Osteocyte (in vitro differentiated cells): ENCODE measurements around the gene C21orf91. TPM values are rescaled to one million over a fixed set of nuclear protein-coding genes. Genes with fewer than 3 reads are reported as not detected.

Experiments used
- DNase-seq: peaks from one replicate; pipeline ENCODE4 v3.0.0; 2021; ENCODE audit warnings: mixed read lengths; ENCODE audit not compliant: unreplicated experiment; ENCODE audit errors: extremely low spot score
- H3K27ac Mint-ChIP-seq: one replicate; pipeline ENCODE4 v1.8.0; 2021; ENCODE audit warnings: mild to moderate bottlenecking, mixed read lengths; ENCODE audit not compliant: unreplicated experiment
- H3K27me3 Mint-ChIP-seq: one replicate; pipeline ENCODE4 v1.8.0; 2021; ENCODE audit warnings: mixed read lengths; ENCODE audit not compliant: unreplicated experiment
- H3K36me3 Mint-ChIP-seq: one replicate; pipeline ENCODE4 v1.8.0; 2021; ENCODE audit warnings: mixed read lengths; ENCODE audit not compliant: unreplicated experiment
- H3K4me1 Mint-ChIP-seq: one replicate; pipeline ENCODE4 v1.8.0; 2021; ENCODE audit warnings: mixed read lengths; ENCODE audit not compliant: unreplicated experiment
- H3K4me3 Mint-ChIP-seq: one replicate; pipeline ENCODE4 v1.8.0; 2021; ENCODE audit warnings: mild to moderate bottlenecking, moderate library complexity, mixed read lengths; ENCODE audit not compliant: unreplicated experiment
- H3K9me3 Mint-ChIP-seq: one replicate; pipeline ENCODE4 v1.8.0; 2021; ENCODE audit warnings: mixed read lengths; ENCODE audit not compliant: unreplicated experiment
- total RNA-seq: library from RNA; stranded (reverse); gene quantifications from 2 replicates; pipeline ENCODE4 v1.2.1, GENCODE V29; 2021
- TF ChIP-seq, protein P1 (sequence below): fragments of 200-600 bp; sonication (generic); IDR thresholded peaks from 2 replicates; pipeline ENCODE4 v1.5.0; 2021; ENCODE audit warnings: antibody characterized with exemption, mild to moderate bottlenecking, moderate library complexity

The C21orf91 gene
- total RNA-seq, 1 donor from 2014 or later: 13.0 TPM

GRCh38 chr21:17813353-17813752, 5.8 kb downstream of the C21orf91 start:
- TF ChIP-seq, protein P1, sequence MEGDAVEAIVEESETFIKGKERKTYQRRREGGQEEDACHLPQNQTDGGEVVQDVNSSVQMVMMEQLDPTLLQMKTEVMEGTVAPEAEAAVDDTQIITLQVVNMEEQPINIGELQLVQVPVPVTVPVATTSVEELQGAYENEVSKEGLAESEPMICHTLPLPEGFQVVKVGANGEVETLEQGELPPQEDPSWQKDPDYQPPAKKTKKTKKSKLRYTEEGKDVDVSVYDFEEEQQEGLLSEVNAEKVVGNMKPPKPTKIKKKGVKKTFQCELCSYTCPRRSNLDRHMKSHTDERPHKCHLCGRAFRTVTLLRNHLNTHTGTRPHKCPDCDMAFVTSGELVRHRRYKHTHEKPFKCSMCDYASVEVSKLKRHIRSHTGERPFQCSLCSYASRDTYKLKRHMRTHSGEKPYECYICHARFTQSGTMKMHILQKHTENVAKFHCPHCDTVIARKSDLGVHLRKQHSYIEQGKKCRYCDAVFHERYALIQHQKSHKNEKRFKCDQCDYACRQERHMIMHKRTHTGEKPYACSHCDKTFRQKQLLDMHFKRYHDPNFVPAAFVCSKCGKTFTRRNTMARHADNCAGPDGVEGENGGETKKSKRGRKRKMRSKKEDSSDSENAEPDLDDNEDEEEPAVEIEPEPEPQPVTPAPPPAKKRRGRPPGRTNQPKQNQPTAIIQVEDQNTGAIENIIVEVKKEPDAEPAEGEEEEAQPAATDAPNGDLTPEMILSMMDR: no peak
- Mint-ChIP-seq H3K4me1 (peaks cover 10% of the 10 kb centered on the region), H3K27ac (no peak overlapping the region), H3K36me3 (peaks cover 47% of the 10 kb centered on the region), H3K27me3 (no peaks in the 10 kb centered on the region), H3K9me3 (peaks cover 9% of the 10 kb centered on the region), H3K4me3 (no peak overlapping the region)
- DNase-seq: no peak

DNA sequence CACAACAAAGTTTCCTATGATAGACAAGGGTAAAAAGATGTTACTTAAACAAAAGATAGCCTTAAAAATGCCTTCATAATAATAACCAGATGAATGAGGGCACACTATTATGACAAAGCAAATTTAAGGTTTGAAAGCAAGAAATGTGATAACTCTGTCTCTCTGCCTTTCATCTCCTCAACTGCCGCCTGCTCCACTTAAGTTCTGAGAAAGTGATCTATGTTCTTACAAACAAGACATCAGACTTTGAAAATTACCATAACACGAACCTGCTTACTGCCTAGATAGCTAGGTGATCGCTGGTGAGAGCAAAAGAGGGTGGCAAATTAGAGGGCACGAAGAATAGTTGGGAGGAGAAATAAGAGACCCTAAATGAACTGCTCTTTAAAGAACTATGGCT, 13.2 kb downstream of the C21orf91 start:
- Mint-ChIP-seq H3K36me3 (peaks cover 33% of the 10 kb centered on the region), H3K9me3 (peaks cover 9% of the 10 kb centered on the region), H3K27ac (no peak overlapping the region), H3K4me1 (no peaks in the 10 kb centered on the region), H3K27me3 (no peaks in the 10 kb centered on the region), H3K4me3 (no peak overlapping the region)
- no peak for DNase-seq
- TF ChIP-seq, protein P1: no peak

DNA sequence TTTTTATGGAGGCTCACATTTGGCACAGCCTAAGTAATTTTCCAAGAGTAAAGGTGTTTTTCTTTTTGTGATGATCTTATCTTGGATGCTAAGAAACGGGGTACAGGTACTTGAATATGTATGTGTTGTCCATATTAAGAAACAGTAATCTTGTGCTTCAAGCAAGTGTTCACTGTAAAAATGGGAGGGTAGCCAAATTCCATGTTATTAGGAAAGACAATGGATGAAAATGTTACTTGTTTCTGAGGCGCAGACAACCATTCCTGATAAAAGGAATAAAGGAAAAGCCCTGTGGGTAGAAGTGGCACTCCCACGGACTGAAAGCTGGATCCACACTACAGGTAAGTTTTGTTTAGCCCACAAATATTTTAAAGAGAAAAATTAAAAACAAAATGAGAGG, 15.6 kb downstream of the C21orf91 start:
- H3K27ac Mint-ChIP-seq: no peak overlapping the region
- H3K9me3 Mint-ChIP-seq: peaks cover under 1% of the 10 kb centered on the region
- no peaks in the 10 kb centered on the region for H3K4me1 Mint-ChIP-seq
- TF ChIP-seq, protein P1: no peak
- H3K36me3 Mint-ChIP-seq: peaks cover 16% of the 10 kb centered on the region
- H3K27me3 Mint-ChIP-seq: no peaks in the 10 kb centered on the region
- no peak for DNase-seq
- no peak overlapping the region for H3K4me3 Mint-ChIP-seq

DNA sequence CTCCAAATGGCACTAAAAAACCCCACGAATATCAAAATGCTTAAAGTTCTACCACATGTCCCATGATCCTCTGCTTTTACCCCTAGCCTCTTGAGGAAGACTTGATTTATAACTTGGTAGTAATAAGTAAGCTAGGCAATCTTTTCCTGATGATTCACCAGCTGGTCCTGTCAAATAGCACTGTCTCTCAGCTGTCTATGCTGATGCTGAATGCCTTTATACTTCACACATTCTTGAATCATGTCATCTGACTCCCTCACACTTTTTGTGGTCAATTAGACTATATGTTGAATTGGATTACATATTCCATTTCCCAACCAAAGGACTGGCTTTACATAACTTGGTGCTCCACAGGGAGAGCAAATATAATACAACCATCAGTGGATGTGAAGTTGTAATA, 16.6 kb downstream of the C21orf91 start:
- H3K36me3 Mint-ChIP-seq: peaks cover 9% of the 10 kb centered on the region
- TF ChIP-seq, protein P1: no peak
- H3K4me1 Mint-ChIP-seq: no peaks in the 10 kb centered on the region
- DNase-seq: no peak
- no peak overlapping the region for H3K27ac Mint-ChIP-seq
- H3K4me3 Mint-ChIP-seq: no peak overlapping the region
- H3K9me3 Mint-ChIP-seq: no peaks in the 10 kb centered on the region
- H3K27me3 Mint-ChIP-seq: no peaks in the 10 kb centered on the region

DNA sequence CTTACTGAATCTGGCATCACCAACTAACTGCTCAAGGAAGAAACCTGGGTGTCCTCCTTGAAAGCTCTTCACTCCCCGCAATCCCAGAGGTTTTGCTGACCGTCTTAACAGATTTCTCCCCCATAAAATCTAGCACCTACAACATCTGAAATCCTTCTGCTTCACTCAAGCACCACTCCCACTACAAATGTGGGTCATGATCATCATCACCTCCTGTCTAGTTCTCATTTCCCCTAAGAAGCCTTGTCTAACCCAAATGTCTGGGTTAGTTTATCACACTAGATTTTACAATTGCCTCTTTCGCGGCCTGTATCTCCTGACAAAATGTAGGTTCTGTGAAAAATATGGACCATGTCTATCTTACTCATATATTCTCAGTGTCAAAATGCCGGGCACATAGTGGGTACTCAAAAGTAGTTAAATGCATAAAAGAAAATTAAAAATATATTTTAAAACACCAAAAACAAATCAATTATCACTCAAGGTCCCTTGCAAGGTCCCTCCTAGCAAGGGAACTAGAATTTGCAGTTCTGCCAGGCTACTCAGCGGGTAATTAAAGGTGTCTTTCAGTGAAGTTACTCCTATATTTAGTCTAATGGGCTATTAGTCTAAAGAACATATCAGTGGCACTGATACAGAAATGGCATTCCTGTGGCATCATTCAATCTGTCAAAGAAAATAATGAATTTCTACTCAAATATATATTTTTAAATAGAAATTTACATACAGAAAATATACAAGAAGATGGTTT, 19.6 kb downstream of the C21orf91 start:
- no peak overlapping the region for H3K4me3 Mint-ChIP-seq
- H3K27ac Mint-ChIP-seq: no peak overlapping the region
- TF ChIP-seq, protein P1: no peak
- H3K36me3 Mint-ChIP-seq: peaks cover 10% of the 10 kb centered on the region
- no peaks in the 10 kb centered on the region for H3K9me3 Mint-ChIP-seq
- no peaks in the 10 kb centered on the region for H3K27me3 Mint-ChIP-seq
- no peak for DNase-seq
- no peaks in the 10 kb centered on the region for H3K4me1 Mint-ChIP-seq
